ENCODE data around the gene KRTAP10-9.

Gene KRTAP10-9

DNA sequence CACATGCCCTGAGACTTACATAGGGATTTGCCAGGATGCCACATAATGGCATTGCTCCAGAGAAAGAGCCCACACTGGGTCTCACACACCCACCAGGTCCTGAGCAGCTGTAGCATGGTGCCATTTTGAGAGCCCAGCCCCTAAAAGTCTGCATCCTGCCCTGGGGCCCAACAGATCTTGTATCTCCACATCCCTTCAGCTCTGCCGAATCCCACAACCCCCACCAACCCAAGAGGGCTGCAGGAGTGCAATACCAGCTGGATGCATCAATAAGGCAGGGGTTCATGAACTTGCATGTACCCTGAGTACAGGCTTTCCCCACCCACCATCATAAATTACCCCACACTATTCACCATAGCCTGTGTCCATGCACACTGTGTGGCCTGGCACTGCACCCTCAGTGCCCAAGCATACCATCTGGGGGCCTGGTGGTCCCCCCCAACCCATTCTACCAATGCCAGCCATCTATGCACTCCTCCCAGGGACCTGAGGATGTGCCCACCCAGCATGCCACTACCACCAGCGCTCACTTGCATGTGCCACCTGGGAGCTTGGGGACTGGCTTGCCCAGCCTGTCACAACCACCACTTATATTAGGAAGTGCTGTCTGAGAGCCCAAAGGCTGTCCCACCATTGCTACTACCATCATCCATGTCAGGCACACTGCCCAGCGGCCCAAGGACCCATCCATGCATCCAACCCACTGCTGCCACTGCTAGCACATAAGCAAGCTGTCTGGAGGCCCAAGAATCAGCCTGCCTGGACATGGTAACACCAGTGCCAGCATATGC lies 43.9 kb downstream of the KRTAP10-9 start:
- no peak for DNase-seq

DNA sequence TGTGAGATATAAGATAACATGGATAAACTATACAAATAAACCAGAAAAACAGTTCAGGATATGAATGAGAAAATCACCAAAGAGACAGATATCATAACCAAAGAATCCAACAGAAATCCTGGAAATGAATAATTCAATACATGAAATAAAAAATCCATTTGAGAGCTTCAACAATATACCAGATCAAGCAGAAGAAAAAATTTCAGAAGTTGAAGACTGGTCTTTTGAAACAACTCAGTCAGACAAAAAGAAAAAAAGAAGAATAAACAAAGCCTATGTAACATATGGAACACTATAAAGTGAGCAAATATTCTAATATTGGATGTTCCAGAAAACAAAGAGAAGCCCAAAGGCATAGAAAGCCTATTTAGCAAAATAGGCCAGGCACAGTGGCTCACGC lies 45.0 kb downstream of the KRTAP10-9 start:
- no peak for DNase-seq

DNA sequence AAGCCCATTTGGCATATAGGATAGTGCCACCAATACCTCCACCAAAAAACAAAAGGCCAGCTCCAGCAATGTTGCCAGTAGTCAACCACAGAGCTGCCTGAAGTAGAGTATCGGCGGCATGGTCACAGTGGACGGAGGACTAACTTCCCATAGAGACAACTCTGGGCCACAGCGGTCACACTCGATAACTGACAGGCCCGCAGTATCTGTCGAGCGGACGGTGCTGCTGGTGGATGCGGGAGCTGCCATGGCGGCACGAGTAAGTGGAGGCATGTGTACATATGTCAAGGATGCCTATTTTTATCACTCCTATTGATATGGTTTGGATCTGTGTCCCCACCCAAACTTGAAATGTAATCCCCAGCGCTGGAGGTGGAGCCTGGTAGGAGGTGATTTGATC lies 51.0 kb downstream of the KRTAP10-9 start:
- DNase-seq = no peak

Measured in RPMI8226 (cell line).